ENCODE results near the gene NR2F1. TPM values are rescaled to one million over a fixed set of nuclear protein-coding genes. Genes with fewer than 3 reads are reported as not detected.

NR2F1 gene
- total RNA-seq, 2 experiments from 2014 or later = not detected

DNA sequence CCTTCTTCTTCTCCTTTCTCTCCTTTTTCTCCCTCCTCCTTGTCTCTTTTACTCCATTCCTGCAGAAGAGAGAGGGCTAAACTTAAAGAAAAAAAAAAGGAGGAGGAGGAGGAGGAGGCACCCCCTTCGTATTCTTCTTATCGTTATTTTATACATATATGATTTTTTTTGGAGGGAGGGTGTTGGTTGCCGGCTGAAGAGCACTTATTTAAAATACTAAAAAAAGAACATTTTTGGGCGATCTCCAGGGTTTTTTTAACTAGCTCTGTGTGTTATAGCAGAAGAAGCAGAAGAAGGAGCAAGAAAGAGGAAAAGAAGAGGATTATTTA is 381 bp downstream of the NR2F1 start:
- H3K36me3 ChIP-seq (ENCODE audit: insufficient read depth, low read length) = no peaks in the 10 kb centered on the region
- POLR2A ChIA-PET = no interaction called here
- no peak for DNase-seq (ENCODE audit: low spot score)
- no peak overlapping the region for H3K4me3 ChIP-seq (ENCODE audit: low read depth, low read length, poor library complexity, severe bottlenecking)
- no peaks in the 10 kb centered on the region for H3K9me2 ChIP-seq (ENCODE audit: insufficient read depth, low read length)
- no TSS peak for BruUV-seq (replicated peaks)
- H3K27ac ChIP-seq (ENCODE audit: low read depth, low read length, poor library complexity, severe bottlenecking) = no peak overlapping the region
- TF ChIP-seq, protein P1, sequence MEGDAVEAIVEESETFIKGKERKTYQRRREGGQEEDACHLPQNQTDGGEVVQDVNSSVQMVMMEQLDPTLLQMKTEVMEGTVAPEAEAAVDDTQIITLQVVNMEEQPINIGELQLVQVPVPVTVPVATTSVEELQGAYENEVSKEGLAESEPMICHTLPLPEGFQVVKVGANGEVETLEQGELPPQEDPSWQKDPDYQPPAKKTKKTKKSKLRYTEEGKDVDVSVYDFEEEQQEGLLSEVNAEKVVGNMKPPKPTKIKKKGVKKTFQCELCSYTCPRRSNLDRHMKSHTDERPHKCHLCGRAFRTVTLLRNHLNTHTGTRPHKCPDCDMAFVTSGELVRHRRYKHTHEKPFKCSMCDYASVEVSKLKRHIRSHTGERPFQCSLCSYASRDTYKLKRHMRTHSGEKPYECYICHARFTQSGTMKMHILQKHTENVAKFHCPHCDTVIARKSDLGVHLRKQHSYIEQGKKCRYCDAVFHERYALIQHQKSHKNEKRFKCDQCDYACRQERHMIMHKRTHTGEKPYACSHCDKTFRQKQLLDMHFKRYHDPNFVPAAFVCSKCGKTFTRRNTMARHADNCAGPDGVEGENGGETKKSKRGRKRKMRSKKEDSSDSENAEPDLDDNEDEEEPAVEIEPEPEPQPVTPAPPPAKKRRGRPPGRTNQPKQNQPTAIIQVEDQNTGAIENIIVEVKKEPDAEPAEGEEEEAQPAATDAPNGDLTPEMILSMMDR (conservative IDR thresholded peaks at IDR 0.05; ENCODE audit: low read length) = no peak
- CTCF ChIA-PET (ENCODE audit: unreplicated experiment) = no interaction called here
- no peaks in the 10 kb centered on the region for H4K20me1 ChIP-seq (ENCODE audit: insufficient read depth, low read length)
- H3K79me2 ChIP-seq (ENCODE audit: insufficient read depth, low read depth, low read length) = no peaks in the 10 kb centered on the region
- H3K9me3 ChIP-seq (ENCODE audit: low read length) = no peaks in the 10 kb centered on the region
- H3K4me1 ChIP-seq (ENCODE audit: insufficient read depth, low read length, poor library complexity, severe bottlenecking) = no peaks in the 10 kb centered on the region
- H3K4me2 ChIP-seq (ENCODE audit: low read length) = no peak overlapping the region
- no peak overlapping the region for H2AFZ ChIP-seq (ENCODE audit: low read length)
- intact Hi-C loops (cut with micrococcal nuclease; ENCODE audit: unreplicated experiment) = loop anchor here (5.0 kb wide), 2 partner anchors 334 to 1154 kb away; no protein-coding TSS in a partner anchor

DNA sequence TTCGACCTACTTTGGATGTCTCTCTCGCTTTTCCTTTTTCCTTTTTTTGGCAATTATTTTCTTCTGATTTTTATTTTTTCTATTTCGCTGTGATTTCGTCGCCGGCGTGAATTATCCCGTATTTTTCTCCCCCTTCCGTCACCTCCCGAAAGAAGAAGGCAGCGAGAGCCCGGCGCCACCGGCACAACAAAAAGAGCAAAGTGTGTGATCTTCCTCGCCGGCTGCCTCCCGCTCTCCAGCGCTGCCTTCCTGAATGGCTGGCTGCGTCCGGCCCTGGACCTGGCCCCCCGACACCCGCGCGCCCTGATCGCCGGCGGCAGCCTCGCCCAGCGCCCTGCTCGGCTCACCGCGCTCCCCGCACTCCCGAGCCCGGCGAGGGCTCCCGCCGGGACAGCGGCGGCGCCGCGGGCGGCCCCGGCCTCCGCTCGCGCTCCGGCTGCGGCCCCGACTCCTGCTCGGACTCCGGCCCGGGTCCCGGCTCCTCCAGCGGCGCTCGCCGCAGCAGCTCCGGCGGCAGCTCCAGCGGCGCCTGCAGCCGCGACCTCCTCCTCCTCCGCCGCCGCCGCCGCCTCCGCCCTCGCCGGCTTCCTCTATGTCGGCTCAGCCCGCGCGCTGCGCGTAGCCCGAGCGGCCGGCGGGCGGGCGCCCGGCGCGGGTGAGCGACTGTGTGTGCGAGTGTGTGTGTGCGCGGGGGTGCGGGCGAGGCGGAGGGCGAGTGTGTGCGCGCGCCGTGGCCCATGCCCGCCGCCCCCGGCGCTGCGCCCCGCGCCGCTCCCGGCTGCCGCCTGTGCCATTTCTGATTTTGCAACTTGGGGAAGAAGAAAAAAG is 960 bp downstream of the NR2F1 start:
- CTCF ChIA-PET (ENCODE audit: unreplicated experiment) = no interaction called here

DNA sequence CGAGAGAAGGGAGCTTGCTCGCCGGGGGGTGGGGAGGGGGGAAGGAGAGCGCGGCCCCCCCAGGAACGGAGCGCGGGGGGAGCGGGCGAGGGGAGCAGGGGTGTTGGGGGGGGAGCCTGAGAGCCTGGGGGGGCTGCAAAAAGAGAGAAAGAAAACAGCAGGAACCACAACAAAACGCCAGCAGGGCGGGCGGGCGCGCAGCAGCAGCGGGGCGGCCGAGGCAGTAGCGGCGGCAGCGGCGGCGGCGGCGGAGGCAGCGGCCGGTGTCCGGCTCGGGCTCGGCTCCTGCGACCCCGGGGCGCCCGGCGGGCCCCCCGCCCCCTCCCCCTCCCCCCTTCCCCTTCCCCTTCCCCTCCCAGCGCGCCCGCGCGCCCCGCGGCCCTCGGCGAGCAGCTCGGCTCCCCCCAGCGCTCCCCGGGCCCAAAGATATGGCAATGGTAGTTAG is 1.6 kb downstream of the NR2F1 start:
- H3K4me3 ChIP-seq (ENCODE audit: low read depth, low read length, poor library complexity, severe bottlenecking) = no peak overlapping the region
- H3K4me2 ChIP-seq (ENCODE audit: low read length) = peak overlapping the region; percentile 26; the same call in 1 of the 2 replicates
- no peaks in the 10 kb centered on the region for H3K9me2 ChIP-seq (ENCODE audit: insufficient read depth, low read length)
- ChIA-PET POLR2A (no interaction called here), CTCF (ENCODE audit: unreplicated experiment) (no interaction called here)
- H2AFZ ChIP-seq (ENCODE audit: low read length) = no peak overlapping the region
- DNase-seq (ENCODE audit: low spot score) = no peak
- H3K79me2 ChIP-seq (ENCODE audit: insufficient read depth, low read depth, low read length) = no peaks in the 10 kb centered on the region
- no peaks in the 10 kb centered on the region for H4K20me1 ChIP-seq (ENCODE audit: insufficient read depth, low read length)
- no peak overlapping the region for H3K27ac ChIP-seq (ENCODE audit: low read depth, low read length, poor library complexity, severe bottlenecking)
- H3K4me1 ChIP-seq (ENCODE audit: insufficient read depth, low read length, poor library complexity, severe bottlenecking) = no peaks in the 10 kb centered on the region
- TF ChIP-seq, protein P1 (conservative IDR thresholded peaks at IDR 0.05; ENCODE audit: low read length) = no peak
- no peak for TF ChIP-seq EZH2phosphoT487 (IDR thresholded peaks at IDR 0.05; ENCODE audit: borderline replicate concordance, low read depth, low read length)
- no peaks in the 10 kb centered on the region for H3K9me3 ChIP-seq (ENCODE audit: low read length)
- no TSS peak for BruUV-seq (replicated peaks)
- intact Hi-C loops (cut with micrococcal nuclease; ENCODE audit: unreplicated experiment) = loop anchor here (5.0 kb wide), 2 partner anchors 333 to 1153 kb away; no protein-coding TSS in a partner anchor
- no peaks in the 10 kb centered on the region for H3K36me3 ChIP-seq (ENCODE audit: insufficient read depth, low read length)

More for the DNA sequence above, 960 bp downstream of the NR2F1 start:
- TF ChIP-seq EZH2phosphoT487 (IDR thresholded peaks at IDR 0.05; ENCODE audit: borderline replicate concordance, low read depth, low read length) = no peak
- TF ChIP-seq, protein P1 (conservative IDR thresholded peaks at IDR 0.05; ENCODE audit: low read length) = no peak
- Histone ChIP-seq H3K4me1 (ENCODE audit: insufficient read depth, low read length, poor library complexity, severe bottlenecking) (no peaks in the 10 kb centered on the region), H4K20me1 (ENCODE audit: insufficient read depth, low read length) (no peaks in the 10 kb centered on the region), H3K4me2 (ENCODE audit: low read length) (peak overlapping the region; percentile 26; the same call in 1 of the 2 replicates), H3K79me2 (ENCODE audit: insufficient read depth, low read depth, low read length) (no peaks in the 10 kb centered on the region), H3K9me3 (ENCODE audit: low read length) (no peaks in the 10 kb centered on the region), H2AFZ (ENCODE audit: low read length) (no peak overlapping the region), H3K4me3 (ENCODE audit: low read depth, low read length, poor library complexity, severe bottlenecking) (no peak overlapping the region), H3K27ac (ENCODE audit: low read depth, low read length, poor library complexity, severe bottlenecking) (no peak overlapping the region), H3K9me2 (ENCODE audit: insufficient read depth, low read length) (no peaks in the 10 kb centered on the region), H3K36me3 (ENCODE audit: insufficient read depth, low read length) (no peaks in the 10 kb centered on the region)
- DNase-seq (ENCODE audit: low spot score) = peak; percentile 10
- BruUV-seq (replicated peaks) = no TSS peak
- intact Hi-C loops (cut with micrococcal nuclease; ENCODE audit: unreplicated experiment) = loop anchor here (5.0 kb wide), 2 partner anchors 333 to 1153 kb away; no protein-coding TSS in a partner anchor
- POLR2A ChIA-PET = no interaction called here
